HFFc6 (cell line): ENCODE results near the gene MRPL33. TPM values are rescaled to one million over a fixed set of nuclear protein-coding genes. Genes with fewer than 3 reads are reported as not detected.

Experiments
- DNase-seq: peaks from one replicate; pipeline ENCODE4 v3.0.0-alpha.2; 2018
- H3K27ac Mint-ChIP-seq: 2 replicates; pipeline ENCODE4 v1.8.0; 2020; ENCODE audit warnings: mild to moderate bottlenecking, mixed read lengths
- H3K27me3 Mint-ChIP-seq: 2 replicates; pipeline ENCODE4 v1.8.0; 2021; ENCODE audit warnings: mild to moderate bottlenecking, moderate library complexity, mixed read lengths; ENCODE audit not compliant: insufficient read depth
- H3K36me3 Mint-ChIP-seq: 2 replicates; pipeline ENCODE4 v1.8.0; 2021; ENCODE audit warnings: low read depth, mixed read lengths
- H3K4me1 Mint-ChIP-seq: 2 replicates; pipeline ENCODE4 v1.8.0; 2020; ENCODE audit warnings: low read depth, mixed read lengths
- H3K4me3 Mint-ChIP-seq: 2 replicates; pipeline ENCODE4 v1.8.0; 2020; ENCODE audit warnings: mild to moderate bottlenecking, moderate library complexity, mixed read lengths
- H3K9me3 Mint-ChIP-seq: 2 replicates; pipeline ENCODE4 v1.8.0; 2020; ENCODE audit warnings: mild to moderate bottlenecking, mixed read lengths
- CTCF ChIP-seq: fragments of 200-600 bp; sonication (generic); IDR thresholded peaks from 2 replicates; pipeline ENCODE4 v1.5.0; 2021; ENCODE audit warnings: antibody characterized with exemption, mild to moderate bottlenecking
- total RNA-seq, 6 experiments: library from RNA; stranded (reverse); fragmentation: NEBNext Ultra II Directional; extraction: Animal tissue kit (Norgen Biotek cat#: 25700); gene quantifications; 2 replicates in 1 of 6; 3 replicates in 5 of 6; pipeline ENCODE4 v1.2.3, GENCODE V29; 2021

The MRPL33 gene
- total RNA-seq, 6 experiments from 2014 or later, result 106 to 151 (median 128) TPM

- Mint-ChIP-seq H3K4me1 (peaks cover 27% of the 10 kb centered on the region), H3K27ac (no peak overlapping the region), H3K36me3 (peaks cover 21% of the 10 kb centered on the region), H3K4me3 (no peak overlapping the region), H3K9me3 (peaks cover 19% of the 10 kb centered on the region), H3K27me3 (peaks cover 3% of the 10 kb centered on the region; the same call in 1 of the 2 replicates)
- no peak for DNase-seq
- no peak for TF ChIP-seq CTCF
These were observed 18.8 kb upstream of the MRPL33 start for GRCh38 chr2:27752551-27753237.

- Mint-ChIP-seq H3K4me3 (no peak overlapping the region), H3K27ac (no peak overlapping the region), H3K36me3 (peaks cover 6% of the 10 kb centered on the region; the same call in 1 of the 2 replicates), H3K9me3 (peaks cover 6% of the 10 kb centered on the region), H3K4me1 (peaks cover 27% of the 10 kb centered on the region), H3K27me3 (no peaks in the 10 kb centered on the region; the same call in 1 of the 2 replicates)
- peak; percentile 74 for DNase-seq
- TF ChIP-seq CTCF, result peak; percentile 96
These were observed 17.4 kb upstream of the MRPL33 start for GRCh38 chr2:27754138-27754588.

- no peak overlapping the region for H3K27ac Mint-ChIP-seq
- no peak for DNase-seq
- no peak for TF ChIP-seq CTCF
- no peaks in the 10 kb centered on the region for H3K9me3 Mint-ChIP-seq
- H3K4me1 Mint-ChIP-seq, result peaks cover 27% of the 10 kb centered on the region
- H3K4me3 Mint-ChIP-seq, result no peak overlapping the region
- no peaks in the 10 kb centered on the region; the same call in 1 of the 2 replicates for H3K27me3 Mint-ChIP-seq
- H3K36me3 Mint-ChIP-seq, result no peaks in the 10 kb centered on the region
These were observed 16.7 kb upstream of the MRPL33 start for GRCh38 chr2:27754831-27755230.

GRCh38 chr2:27756091-27756490 lies 15.4 kb upstream of the MRPL33 start:
- Mint-ChIP-seq H3K36me3 (no peaks in the 10 kb centered on the region), H3K9me3 (no peaks in the 10 kb centered on the region), H3K4me3 (no peak overlapping the region), H3K27me3 (no peaks in the 10 kb centered on the region; the same call in 1 of the 2 replicates), H3K4me1 (peaks cover 37% of the 10 kb centered on the region), H3K27ac (no peak overlapping the region)
- DNase-seq, result no peak
- TF ChIP-seq CTCF, result no peak

- Mint-ChIP-seq H3K36me3 (no peaks in the 10 kb centered on the region), H3K27me3 (peaks cover 2% of the 10 kb centered on the region), H3K9me3 (no peaks in the 10 kb centered on the region), H3K4me3 (no peak overlapping the region), H3K27ac (no peak overlapping the region), H3K4me1 (peaks cover 44% of the 10 kb centered on the region)
- DNase-seq, result no peak
- no peak for TF ChIP-seq CTCF
These were observed 14.7 kb upstream of the MRPL33 start for GRCh38 chr2:27756544-27757498.
